Measurements from ENCODE around the gene TFF1.

TFF1 gene

DNA sequence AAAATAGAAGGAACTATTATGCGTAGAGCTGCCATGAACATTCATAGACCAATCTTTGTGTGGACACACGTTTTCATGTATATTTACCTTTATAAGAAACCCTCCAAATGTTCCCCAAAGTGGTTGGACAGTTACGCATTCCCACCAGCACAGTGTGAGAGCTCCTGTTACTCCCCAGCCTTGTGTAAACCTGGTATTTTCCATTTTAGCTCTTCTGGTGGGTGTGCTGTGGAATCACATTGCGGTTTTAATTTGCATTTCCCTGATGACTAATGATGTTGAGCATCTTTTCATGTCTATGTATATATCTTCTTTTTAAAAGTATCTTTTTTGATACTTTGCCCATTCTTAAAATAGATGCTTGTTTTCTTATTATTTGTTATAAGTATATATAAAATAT lies 34.2 kb upstream of the TFF1 start:
- no peaks in the 10 kb centered on the region for H3K79me2 ChIP-seq (ENCODE audit: low read length)
- H2AFZ ChIP-seq (ENCODE audit: low read depth, low read length), result no peak overlapping the region
- no peak overlapping the region for H3K4me3 ChIP-seq (ENCODE audit: low read length)
- H3K27me3 ChIP-seq (ENCODE audit: low read depth, low read length), result 0 out of 2 replicates have a peak, but pooled peaks cover 2% of the 10 kb centered on the region
- no peaks in the 10 kb centered on the region for H3K36me3 ChIP-seq (replicated peaks; ENCODE audit: low read depth, low read length)
- TF ChIP-seq EZH2phosphoT487 (IDR thresholded peaks at IDR 0.05; ENCODE audit: low read depth), result no peak
- TF ChIP-seq, protein P1, sequence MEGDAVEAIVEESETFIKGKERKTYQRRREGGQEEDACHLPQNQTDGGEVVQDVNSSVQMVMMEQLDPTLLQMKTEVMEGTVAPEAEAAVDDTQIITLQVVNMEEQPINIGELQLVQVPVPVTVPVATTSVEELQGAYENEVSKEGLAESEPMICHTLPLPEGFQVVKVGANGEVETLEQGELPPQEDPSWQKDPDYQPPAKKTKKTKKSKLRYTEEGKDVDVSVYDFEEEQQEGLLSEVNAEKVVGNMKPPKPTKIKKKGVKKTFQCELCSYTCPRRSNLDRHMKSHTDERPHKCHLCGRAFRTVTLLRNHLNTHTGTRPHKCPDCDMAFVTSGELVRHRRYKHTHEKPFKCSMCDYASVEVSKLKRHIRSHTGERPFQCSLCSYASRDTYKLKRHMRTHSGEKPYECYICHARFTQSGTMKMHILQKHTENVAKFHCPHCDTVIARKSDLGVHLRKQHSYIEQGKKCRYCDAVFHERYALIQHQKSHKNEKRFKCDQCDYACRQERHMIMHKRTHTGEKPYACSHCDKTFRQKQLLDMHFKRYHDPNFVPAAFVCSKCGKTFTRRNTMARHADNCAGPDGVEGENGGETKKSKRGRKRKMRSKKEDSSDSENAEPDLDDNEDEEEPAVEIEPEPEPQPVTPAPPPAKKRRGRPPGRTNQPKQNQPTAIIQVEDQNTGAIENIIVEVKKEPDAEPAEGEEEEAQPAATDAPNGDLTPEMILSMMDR (IDR thresholded peaks at IDR 0.05; ENCODE audit: low read depth, low read length), result no peak
- no peak overlapping the region for H3K9ac ChIP-seq (ENCODE audit: low read length)
- no peak overlapping the region for H3K4me2 ChIP-seq (ENCODE audit: low read length)
- no peaks in the 10 kb centered on the region for H4K20me1 ChIP-seq (ENCODE audit: insufficient read depth, low read length)
- H3K9me3 ChIP-seq (ENCODE audit: insufficient read depth, low read length), result peaks cover 4% of the 10 kb centered on the region; the same call in 1 of the 2 replicates
- H3K27ac ChIP-seq (ENCODE audit: low read length), result no peak overlapping the region
- H3K4me1 ChIP-seq (ENCODE audit: low read length), result no peaks in the 10 kb centered on the region

DNA sequence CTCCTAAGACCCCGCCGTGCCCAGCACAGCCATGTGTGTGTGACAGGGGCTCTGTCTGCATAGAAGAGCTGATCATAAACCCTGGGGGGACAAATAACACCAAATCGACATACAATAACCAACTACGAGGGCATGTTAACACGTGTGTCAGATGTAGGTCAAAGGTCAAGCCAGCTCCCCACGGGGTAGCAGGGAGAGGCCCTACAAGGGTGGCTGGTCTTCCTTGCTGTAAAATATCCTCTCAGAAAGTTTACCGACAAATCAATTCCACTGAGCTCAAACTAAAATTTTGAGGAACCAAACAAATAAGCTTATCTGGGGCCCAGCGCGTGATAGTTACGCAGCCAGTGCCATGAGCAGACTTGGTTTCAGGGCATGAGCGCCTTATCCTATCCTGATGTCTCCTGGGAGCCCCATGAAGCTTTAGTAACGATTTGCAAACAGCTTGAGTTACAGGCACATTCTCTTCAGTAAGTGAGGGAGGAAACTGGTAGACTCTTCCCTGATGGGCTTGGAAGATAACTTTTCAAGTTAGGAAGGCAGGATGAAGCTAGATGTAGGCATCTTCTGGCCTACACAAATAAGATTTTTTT lies 32.2 kb upstream of the TFF1 start:
- Histone ChIP-seq H3K9ac (ENCODE audit: low read length) (no peak overlapping the region), H2AFZ (ENCODE audit: low read depth, low read length) (no peak overlapping the region)

DNA sequence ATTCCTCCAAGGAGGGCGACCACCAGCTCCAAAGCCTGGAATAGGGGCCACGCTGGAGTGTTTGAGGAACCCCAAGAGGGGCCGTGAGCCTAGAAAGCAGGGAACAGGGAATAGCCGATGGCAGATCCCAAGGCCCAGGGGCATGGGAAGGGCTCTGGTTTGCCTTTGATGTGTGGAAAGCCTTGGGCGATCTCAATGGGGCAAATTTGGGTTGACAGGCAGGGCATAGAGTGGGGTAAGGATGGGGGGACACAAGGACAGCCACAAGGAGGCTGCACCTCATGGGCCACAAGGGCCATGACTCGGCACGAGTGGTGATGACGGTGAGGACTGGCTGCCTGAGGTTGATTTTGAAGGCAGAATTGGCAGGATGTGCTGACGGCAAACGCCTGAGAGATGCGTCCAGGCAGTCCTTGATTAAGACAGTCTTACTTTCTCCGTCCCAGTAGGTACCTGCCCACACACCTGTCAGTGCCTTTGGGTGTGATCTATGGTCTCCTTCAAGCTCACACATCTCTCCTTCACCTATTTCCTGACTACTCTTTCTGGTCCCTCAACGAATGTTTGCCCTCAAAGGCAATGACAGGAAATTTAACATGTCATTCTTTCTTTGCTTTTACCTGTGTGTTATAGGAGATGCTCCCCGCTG lies 31.5 kb upstream of the TFF1 start:
- H3K4me2 ChIP-seq (ENCODE audit: low read length), result no peak overlapping the region
- H2AFZ ChIP-seq (ENCODE audit: low read depth, low read length), result no peak overlapping the region

More for the DNA sequence above, 32.2 kb upstream of the TFF1 start:
- no peaks in the 10 kb centered on the region for H4K20me1 ChIP-seq (ENCODE audit: insufficient read depth, low read length)
- H3K79me2 ChIP-seq (ENCODE audit: low read length), result no peaks in the 10 kb centered on the region
- TF ChIP-seq, protein P1 (IDR thresholded peaks at IDR 0.05; ENCODE audit: low read depth, low read length), result no peak
- no peak for TF ChIP-seq EZH2phosphoT487 (IDR thresholded peaks at IDR 0.05; ENCODE audit: low read depth)
- no peaks in the 10 kb centered on the region for H3K4me1 ChIP-seq (ENCODE audit: low read length)
- H3K9me3 ChIP-seq (ENCODE audit: insufficient read depth, low read length), result peaks cover 4% of the 10 kb centered on the region; the same call in 1 of the 2 replicates
- no peak overlapping the region for H3K4me3 ChIP-seq (ENCODE audit: low read length)
- no peak overlapping the region for H3K4me2 ChIP-seq (ENCODE audit: low read length)
- 0 out of 2 replicates have a peak, but pooled peaks cover 3% of the 10 kb centered on the region for H3K27me3 ChIP-seq (ENCODE audit: low read depth, low read length)
- H3K36me3 ChIP-seq (replicated peaks; ENCODE audit: low read depth, low read length), result no peaks in the 10 kb centered on the region
- H3K27ac ChIP-seq (ENCODE audit: low read length), result no peak overlapping the region

More for the DNA sequence above, 31.5 kb upstream of the TFF1 start:
- Histone ChIP-seq H3K27ac (ENCODE audit: low read length) (no peak overlapping the region), H3K4me3 (ENCODE audit: low read length) (no peak overlapping the region), H4K20me1 (ENCODE audit: insufficient read depth, low read length) (no peaks in the 10 kb centered on the region), H3K79me2 (ENCODE audit: low read length) (no peaks in the 10 kb centered on the region), H3K9ac (ENCODE audit: low read length) (no peak overlapping the region), H3K9me3 (ENCODE audit: insufficient read depth, low read length) (peaks cover 4% of the 10 kb centered on the region; the same call in 1 of the 2 replicates), H3K27me3 (ENCODE audit: low read depth, low read length) (0 out of 2 replicates have a peak, but pooled peaks cover 3% of the 10 kb centered on the region), H3K4me1 (ENCODE audit: low read length) (no peaks in the 10 kb centered on the region), H3K36me3 (replicated peaks; ENCODE audit: low read depth, low read length) (no peaks in the 10 kb centered on the region)
- TF ChIP-seq EZH2phosphoT487 (IDR thresholded peaks at IDR 0.05; ENCODE audit: low read depth), result no peak
- TF ChIP-seq, protein P1 (IDR thresholded peaks at IDR 0.05; ENCODE audit: low read depth, low read length), result no peak

Measured in OCI-LY3 (cell line).